Effector memory CD4-positive, alpha-beta T cell (primary cell): ENCODE measurements around the gene LIME1.

ENCODE experiments used
- DNase-seq, 3 donors: peaks; one replicate each; pipeline ENCODE4 v3.0.0-alpha.2; 2020
- H3K27ac ChIP-seq: 2 replicates; pipeline ENCODE4 v1.7.0; 2013; ENCODE audit warnings: mild to moderate bottlenecking, low read length, moderate library complexity; ENCODE audit not compliant: insufficient read depth, poor library complexity, severe bottlenecking
- H3K27me3 ChIP-seq: replicated peaks from 2 replicates; pipeline ENCODE4 v1.7.0; 2013; ENCODE audit warnings: mild to moderate bottlenecking, low read length; ENCODE audit not compliant: insufficient read depth, control insufficient read depth, poor library complexity, severe bottlenecking
- H3K36me3 ChIP-seq: 2 replicates; pipeline ENCODE4 v1.7.0; 2013; ENCODE audit warnings: mild to moderate bottlenecking, low read length, moderate library complexity; ENCODE audit not compliant: control insufficient read depth, insufficient read depth
- H3K4me1 ChIP-seq: 2 replicates; pipeline ENCODE4 v1.7.0; 2013; ENCODE audit warnings: low read length, mild to moderate bottlenecking; ENCODE audit not compliant: control insufficient read depth, insufficient read depth, poor library complexity, severe bottlenecking
- H3K4me3 ChIP-seq: 2 replicates; pipeline ENCODE4 v1.7.0; 2013; ENCODE audit warnings: low read length, low read depth, mild to moderate bottlenecking; ENCODE audit not compliant: insufficient read depth, poor library complexity, severe bottlenecking
- H3K9me3 ChIP-seq: 2 replicates; pipeline ENCODE4 v1.7.0; 2013; ENCODE audit warnings: mild to moderate bottlenecking, low read length, moderate library complexity; ENCODE audit not compliant: control insufficient read depth

Gene LIME1

DNA sequence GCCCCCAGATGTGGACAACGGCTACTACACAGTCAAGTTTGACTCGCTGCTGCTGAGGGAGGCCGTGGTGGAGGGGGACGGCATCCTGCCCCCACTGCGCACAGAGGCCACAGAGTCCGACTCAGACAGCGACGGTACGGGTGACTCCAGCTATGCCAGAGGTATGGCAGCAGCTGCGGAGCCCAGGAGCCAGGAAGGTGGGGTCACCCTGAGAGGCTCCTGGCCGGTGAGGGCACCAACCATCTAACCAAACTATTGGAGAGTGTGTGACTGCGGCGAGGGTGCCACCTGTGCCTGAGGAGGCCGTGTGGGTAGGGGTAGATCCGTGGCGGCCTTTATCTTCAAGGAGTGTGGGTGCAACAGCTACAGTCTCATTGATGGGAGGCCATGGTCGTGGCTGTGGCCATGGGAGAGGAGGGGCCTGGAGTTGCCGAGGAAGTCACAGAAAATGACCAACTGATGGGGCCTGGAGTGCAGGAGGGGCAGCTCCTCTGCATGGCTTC lies 2.8 kb upstream of the LIME1 start:
- no peak overlapping the region for H3K27ac ChIP-seq
- peaks cover 25% of the 10 kb centered on the region for H3K36me3 ChIP-seq
- no peak for DNase-seq
- H3K4me3 ChIP-seq = no peak overlapping the region
- no peaks in the 10 kb centered on the region for H3K27me3 ChIP-seq
- no peaks in the 10 kb centered on the region for H3K9me3 ChIP-seq
- H3K4me1 ChIP-seq = peaks cover 37% of the 10 kb centered on the region

DNA sequence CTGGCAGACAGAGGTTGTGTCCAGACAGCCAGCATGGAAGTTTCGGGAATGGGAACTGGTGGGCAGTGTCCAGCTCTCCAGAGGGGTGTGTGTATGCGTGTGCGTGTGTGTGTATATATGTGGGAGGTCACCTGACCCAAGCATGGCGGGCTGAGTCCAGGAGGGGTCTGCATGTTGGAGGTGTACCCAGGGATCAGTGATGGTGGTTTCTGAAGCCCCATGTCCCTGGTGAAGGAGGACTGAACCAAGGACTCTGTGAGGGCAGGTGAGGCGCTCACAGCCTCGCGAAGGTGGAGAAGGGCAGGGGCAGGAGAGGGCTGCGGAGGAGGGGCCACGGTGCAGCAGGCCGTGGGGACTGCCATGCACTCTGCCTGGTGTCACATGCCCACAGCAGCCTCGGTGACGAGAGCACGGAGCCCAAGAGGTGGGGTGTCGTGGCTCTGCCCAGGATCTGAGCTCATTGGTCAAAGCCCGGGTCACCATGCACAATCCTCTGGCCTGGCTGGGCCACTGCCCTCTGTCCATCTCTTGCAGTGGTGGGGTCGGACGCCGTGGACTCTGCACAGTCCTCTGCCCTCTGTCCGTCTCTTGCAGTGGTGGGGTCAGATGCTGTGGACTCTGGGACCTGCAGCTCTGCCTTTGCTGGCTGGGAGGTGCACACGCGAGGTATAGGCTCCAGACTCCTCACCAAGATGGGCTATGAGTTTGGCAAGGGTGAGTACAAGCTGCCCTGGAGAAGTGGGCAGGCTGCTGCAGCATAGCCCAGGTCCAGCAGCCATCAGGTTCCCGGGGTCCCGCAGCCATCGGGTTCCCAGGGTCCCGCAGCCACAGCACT lies 2.1 kb upstream of the LIME1 start:
- Histone ChIP-seq H3K4me1 (peaks cover 43% of the 10 kb centered on the region), H3K4me3 (no peak overlapping the region), H3K36me3 (peaks cover 25% of the 10 kb centered on the region), H3K9me3 (no peaks in the 10 kb centered on the region), H3K27me3 (no peaks in the 10 kb centered on the region), H3K27ac (no peak overlapping the region)
- no peak for DNase-seq

DNA sequence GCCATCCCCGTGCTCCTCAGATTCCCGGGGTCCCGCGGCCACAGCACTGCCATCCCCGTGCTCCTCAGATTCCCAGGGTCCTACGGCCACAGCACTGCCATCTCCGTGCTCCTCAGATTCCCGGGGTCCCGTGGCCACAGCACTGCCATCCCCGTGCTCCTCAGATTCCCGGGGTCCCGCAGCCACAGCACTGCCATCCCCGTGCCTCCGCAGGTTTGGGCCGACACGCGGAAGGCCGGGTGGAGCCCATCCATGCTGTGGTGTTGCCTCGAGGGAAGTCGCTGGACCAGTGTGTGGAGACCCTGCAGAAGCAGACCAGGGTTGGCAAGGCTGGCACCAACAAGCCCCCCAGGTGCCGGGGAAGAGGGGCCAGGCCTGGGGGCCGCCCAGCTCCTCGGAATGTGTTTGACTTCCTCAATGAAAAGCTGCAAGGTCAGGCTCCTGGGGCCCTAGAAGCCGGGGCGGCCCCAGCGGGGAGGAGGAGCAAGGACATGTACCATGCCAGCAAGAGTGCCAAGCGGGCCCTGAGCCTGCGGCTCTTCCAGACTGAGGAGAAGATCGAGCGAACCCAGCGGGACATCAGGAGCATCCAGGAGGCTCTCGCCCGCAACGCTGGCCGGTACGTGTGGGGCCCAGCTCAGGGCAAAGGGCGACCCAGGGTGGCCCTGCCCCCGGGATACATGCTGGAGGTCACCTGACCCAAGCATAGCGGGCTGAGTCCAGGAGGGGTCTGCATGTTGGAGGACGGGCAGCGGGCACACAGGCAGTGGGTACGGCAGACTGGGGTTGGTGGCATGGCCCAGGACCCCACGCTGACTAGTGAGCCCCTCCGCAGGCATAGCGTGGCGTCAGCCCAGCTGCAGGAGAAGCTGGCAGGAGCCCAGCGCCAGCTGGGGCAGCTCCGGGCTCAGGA lies 1.3 kb upstream of the LIME1 start:
- Histone ChIP-seq H3K4me1 (peaks cover 36% of the 10 kb centered on the region), H3K4me3 (no peak overlapping the region), H3K27me3 (no peaks in the 10 kb centered on the region), H3K27ac (peak overlapping the region; percentile 55), H3K9me3 (no peaks in the 10 kb centered on the region), H3K36me3 (peaks cover 25% of the 10 kb centered on the region)
- DNase-seq = no peak

DNA sequence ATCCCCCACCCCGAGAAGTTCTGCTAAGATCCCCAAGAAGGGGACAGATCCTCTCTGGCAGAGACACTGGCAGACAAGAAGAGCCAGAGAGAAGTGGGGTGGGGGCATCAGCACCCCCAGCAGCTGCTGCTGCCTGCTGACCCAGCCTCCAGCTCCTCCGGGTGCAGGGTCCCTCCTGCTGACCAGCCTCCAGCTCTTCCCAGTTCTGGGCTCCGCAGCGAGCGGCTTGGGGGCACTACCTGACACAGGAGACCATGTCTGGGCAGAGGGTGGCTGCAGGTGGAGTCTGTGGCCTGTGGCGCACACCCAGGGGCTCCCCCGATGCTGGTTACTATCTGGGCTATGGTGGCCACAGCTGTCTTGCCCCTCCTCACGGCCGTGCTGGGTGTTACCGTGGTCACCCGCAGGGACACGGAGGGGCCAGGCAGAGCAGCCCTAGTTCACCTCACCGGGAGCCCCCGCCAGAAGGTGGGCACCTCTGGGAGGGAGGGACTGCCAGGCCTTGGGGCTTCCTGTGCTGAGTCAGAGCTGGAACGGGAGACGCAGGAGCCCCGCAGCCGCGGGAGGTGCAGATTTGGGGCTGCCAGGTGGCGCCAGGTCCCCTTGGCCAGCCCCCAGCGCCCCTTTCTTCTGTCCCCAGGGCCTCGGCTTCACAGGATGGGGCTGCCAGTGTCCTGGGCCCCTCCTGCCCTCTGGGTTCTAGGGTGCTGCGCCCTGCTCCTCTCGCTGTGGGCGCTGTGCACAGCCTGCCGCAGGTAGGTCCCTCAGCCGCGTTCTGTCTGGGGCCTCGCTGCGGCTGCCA lies 630 bp downstream of the LIME1 start:
- Histone ChIP-seq H3K27me3 (no peaks in the 10 kb centered on the region), H3K36me3 (peaks cover 36% of the 10 kb centered on the region), H3K4me3 (peak overlapping the region; percentile 70), H3K4me1 (peaks cover 27% of the 10 kb centered on the region), H3K9me3 (no peaks in the 10 kb centered on the region), H3K27ac (peak overlapping the region; percentile 72)
- peak; percentile 52 to 63 (median 56) for DNase-seq

DNA sequence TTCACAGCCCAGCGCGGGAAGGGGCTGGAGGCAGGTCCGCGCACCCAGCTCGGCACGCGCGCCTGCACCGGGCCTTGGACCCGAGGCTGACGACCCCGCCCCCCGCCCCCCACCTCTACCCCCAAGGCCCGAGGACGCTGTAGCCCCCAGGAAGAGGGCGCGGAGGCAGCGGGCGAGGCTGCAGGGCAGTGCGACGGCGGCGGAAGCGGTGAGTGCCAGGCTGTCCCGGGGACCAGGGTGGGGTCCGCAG lies 1.2 kb downstream of the LIME1 start:
- peak overlapping the region; percentile 70 for H3K4me3 ChIP-seq
- H3K9me3 ChIP-seq = no peaks in the 10 kb centered on the region
- DNase-seq = no peak
- H3K4me1 ChIP-seq = peaks cover 27% of the 10 kb centered on the region
- peak overlapping the region; percentile 72 for H3K27ac ChIP-seq
- H3K36me3 ChIP-seq = peaks cover 41% of the 10 kb centered on the region
- no peaks in the 10 kb centered on the region for H3K27me3 ChIP-seq

DNA sequence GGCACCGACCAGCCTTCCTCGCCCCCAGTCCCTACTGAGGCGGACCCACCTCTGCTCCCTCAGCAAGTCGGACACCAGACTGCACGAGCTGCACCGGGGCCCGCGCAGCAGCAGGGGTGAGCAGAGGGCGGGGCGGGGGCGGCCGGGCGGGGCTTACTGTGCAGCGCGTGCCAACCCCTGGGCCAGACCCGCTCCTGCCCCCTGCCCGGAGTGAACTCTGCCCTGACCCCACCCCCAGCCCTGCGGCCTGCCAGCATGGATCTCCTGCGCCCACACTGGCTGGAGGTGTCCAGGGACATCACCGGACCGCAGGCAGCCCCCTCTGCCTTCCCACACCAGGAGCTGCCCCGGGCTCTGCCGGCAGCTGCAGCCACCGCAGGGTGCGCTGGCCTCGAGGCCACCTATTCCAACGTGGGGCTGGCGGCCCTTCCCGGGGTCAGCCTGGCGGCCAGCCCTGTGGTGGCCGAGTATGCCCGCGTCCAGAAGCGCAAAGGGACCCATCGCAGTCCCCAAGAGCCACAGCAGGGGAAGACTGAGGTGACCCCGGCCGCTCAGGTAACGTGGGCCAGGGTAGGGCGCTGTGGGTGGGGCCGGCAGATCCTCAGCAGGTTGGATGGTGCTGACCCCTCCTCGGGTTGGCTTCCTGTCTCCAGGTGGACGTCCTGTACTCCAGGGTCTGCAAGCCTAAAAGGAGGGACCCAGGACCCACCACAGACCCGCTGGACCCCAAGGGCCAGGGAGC lies 1.7 kb downstream of the LIME1 start:
- H3K4me1 ChIP-seq = peaks cover 27% of the 10 kb centered on the region
- H3K4me3 ChIP-seq = peak overlapping the region; percentile 70
- peak in 1 of 3 donors; percentile 27 for DNase-seq
- H3K27ac ChIP-seq = peak overlapping the region; percentile 72
- H3K9me3 ChIP-seq = no peaks in the 10 kb centered on the region
- peaks cover 45% of the 10 kb centered on the region for H3K36me3 ChIP-seq
- no peaks in the 10 kb centered on the region for H3K27me3 ChIP-seq

DNA sequence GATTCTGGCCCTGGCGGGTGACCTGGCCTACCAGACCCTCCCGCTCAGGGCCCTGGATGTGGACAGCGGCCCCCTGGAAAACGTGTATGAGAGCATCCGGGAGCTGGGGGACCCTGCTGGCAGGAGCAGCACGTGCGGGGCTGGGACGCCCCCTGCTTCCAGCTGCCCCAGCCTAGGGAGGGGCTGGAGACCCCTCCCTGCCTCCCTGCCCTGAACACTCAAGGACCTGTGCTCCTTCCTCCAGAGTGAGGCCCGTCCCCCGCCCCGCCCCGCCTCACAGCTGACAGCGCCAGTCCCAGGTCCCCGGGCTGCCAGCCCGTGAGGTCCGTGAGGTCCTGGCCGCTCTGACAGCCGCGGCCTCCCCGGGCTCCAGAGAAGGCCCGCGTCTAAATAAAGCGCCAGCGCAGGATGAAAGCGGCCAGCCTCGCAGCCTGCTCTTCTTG lies 2.2 kb downstream of the LIME1 start:
- no peaks in the 10 kb centered on the region for H3K27me3 ChIP-seq
- H3K27ac ChIP-seq = peak overlapping the region; percentile 45
- H3K4me1 ChIP-seq = peaks cover 27% of the 10 kb centered on the region
- DNase-seq = peak in 2 of 3 donors; percentile 29 to 32
- H3K4me3 ChIP-seq = peak overlapping the region; percentile 70
- peaks cover 46% of the 10 kb centered on the region for H3K36me3 ChIP-seq
- H3K9me3 ChIP-seq = no peaks in the 10 kb centered on the region

DNA sequence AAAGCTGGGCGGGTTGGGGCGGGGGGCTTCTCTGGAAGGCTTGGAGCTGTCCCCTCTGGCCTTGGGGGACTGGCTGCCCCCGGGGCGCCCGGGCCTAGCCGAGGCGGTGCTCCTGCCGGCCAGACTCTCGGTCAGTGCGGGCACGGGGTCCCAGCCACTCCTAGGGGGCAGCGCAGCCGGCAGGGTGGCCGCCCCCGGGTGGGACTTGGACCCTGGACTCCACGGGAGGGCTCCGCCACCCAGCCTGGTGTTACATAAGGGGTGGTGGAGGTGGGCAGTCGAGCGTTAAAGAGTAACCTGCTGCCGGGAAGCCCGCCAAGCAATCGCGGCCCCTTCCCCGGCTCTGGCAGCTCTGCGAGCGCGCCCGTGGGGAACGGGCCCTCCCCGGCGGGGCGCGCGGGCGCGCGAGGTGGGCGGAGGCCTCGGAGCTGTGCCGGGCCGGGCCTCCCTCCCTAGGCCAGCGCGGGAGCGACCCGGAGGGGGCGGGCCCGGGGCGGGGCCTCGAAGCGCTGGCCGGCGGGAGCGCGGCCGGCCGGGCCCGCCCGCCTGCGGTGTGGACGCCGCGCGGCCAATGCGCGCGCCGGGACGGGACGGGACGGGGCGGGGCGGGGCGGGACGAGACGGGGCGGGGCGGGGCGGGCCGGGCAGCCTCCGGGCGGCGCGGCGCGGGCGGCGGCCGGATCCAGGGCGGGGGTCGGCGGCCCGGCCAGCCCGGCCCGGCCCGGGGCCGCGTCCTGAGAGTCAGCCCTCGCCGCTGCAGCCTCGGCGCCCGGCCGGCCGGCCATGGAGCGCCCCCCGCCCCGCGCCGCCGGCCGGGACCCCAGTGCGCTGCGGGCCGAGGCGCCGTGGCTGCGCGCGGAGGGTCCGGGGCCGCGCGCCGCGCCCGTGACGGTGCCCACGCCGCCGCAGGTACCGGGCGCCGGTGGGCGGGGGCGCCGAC lies 2.9 kb downstream of the LIME1 start, which contains the start of gene SLC2A4RG:
TSS of gene SLC2A4RG (plus strand) at position 647 of the 940 bp plus-strand sequence. CDS start at position 784, 137 bp downstream.
- Histone ChIP-seq H3K27ac (peak within 1 kb of the TSS; percentile 67), H3K4me1 (peaks cover 27% of the 10 kb centered on the region)
- DNase-seq = peak; percentile 53 to 68 (median 58)

More for the DNA sequence above, 2.9 kb downstream of the LIME1 start, which contains the start of gene SLC2A4RG:
- H3K36me3 ChIP-seq = peaks cover 39% of the 10 kb centered on the region
- H3K9me3 ChIP-seq = no peaks in the 10 kb centered on the region
- peak within 1 kb of the TSS; percentile 70 for H3K4me3 ChIP-seq
- H3K27me3 ChIP-seq = no peaks in the 10 kb centered on the region
